NCI-H2081 (cell line): Measurements from ENCODE around the gene JUND.
A peak's percentile ranks its signal among the peaks of the same experiment; 100 is the strongest.

Experiments used
- DNase-seq, 2 experiments: peaks; one replicate each; lab custom pipeline; 2025; lab: John Stamatoyannopoulos, UW

JUND gene

DNA sequence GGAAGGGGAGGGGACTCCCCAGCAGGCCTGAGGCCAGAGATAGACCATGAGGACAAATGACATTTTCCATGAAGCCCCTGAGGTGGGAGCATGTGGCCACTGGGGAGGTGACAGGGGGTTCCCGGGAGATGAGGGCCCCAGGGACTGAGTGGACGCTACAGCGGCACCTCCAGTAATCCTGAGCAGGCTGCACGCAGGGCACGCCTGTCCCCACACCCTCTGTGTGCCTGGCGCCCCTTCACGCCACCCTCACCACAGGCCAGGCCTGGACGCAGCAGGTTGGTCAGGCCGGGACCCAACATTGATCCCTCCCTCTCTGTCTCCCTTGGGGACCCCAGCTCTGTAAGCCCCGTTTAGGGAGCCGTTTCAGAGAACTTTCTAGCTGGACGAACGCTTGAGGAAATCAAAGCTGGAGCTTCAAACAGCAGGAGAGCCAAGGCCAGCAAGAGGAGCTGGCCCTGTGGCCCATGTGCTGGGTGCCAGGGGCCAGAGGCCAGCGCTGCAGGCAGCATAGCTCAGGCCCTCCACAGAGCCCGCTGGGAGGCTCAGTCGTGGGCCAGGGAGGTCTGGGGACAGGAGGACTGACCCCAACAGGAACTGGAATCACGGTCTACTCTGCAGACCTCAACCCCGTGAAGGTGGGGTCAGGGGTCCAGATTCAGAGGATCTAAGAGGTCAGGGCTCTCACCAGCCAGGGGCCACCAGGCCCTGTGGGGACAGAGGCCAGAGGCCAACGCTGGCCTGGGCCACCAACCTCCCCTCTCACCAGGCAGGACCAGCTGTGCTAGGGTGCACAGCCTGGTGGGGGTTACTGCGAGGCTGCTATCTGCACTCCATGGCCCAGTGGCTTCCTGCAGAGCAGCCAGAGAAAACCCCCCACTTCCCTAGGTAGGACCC lies 26.9 kb upstream of the JUND start:
- DNase-seq, result no peak

DNA sequence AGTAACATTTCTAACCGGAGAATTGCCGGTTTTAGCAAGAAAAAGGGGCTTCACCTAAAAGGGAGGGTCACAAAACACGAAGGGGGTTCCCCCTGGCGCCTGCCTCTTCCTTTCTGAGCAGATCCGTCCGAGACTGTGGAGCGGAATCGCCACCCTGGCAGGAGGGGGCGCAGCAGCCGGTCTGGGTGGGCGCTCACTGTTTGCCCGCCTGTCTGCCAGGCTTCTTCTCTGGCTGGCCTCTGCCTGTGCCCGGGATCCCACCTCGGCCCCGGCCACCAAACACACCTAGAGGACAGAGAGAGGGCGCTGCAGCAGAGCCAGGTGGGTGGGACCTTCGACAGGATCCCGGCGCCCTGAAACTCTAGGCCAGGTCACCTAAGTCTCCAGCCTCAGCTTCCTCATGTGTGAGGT lies 25.9 kb upstream of the JUND start:
- DNase-seq, result no peak

DNA sequence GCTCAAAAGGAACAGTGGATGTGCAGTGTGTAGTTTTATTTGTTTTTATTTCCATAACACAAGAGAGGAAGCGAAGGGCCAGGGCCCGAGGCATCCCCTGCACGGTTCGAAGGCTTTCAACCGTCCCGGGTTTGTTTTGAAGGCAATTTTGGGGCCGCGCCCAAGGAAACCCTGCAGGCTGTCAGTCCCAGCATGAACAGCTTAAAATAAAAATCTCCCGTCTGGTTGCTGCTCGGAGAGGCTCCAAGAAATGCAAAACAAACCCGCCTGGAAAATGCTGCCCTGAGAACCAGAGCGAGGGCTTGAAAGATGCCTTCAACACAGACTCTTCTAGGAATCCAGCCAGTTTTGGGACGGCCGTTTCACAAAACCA lies 25.5 kb upstream of the JUND start:
- DNase-seq, result no peak

DNA sequence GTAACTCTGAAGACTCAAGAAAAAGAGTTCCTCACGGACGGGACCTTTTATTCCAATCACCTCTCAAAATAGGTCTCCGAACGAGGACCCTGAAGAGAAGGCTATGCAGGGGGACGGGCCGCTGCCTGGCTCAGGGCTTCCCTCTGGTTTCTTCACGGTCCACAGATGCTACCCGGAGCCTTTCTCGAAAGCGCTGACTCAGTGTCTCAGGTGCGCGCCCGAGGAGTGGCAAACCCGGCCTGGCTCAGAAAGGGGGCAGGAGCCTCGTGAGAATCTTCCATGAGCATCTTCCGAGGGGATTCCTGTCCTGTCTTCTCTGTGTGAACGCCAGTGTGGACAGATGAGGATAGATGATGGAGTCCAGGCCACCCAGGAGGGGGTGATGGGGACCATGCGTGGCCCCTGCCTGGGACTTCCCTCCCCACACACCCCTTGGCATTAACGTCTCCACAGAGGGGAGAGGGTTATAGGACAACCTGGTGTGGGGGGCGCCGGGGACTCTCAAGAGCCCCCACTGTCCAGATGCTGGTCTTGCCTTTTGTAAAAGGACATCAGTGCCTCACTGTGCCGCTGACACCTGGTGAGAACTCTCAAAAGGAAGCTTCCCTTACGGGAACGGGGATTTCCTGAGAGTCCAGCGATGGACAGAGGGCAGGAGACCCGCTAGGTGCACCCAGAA lies 24.9 kb upstream of the JUND start:
- DNase-seq, result no peak

DNA sequence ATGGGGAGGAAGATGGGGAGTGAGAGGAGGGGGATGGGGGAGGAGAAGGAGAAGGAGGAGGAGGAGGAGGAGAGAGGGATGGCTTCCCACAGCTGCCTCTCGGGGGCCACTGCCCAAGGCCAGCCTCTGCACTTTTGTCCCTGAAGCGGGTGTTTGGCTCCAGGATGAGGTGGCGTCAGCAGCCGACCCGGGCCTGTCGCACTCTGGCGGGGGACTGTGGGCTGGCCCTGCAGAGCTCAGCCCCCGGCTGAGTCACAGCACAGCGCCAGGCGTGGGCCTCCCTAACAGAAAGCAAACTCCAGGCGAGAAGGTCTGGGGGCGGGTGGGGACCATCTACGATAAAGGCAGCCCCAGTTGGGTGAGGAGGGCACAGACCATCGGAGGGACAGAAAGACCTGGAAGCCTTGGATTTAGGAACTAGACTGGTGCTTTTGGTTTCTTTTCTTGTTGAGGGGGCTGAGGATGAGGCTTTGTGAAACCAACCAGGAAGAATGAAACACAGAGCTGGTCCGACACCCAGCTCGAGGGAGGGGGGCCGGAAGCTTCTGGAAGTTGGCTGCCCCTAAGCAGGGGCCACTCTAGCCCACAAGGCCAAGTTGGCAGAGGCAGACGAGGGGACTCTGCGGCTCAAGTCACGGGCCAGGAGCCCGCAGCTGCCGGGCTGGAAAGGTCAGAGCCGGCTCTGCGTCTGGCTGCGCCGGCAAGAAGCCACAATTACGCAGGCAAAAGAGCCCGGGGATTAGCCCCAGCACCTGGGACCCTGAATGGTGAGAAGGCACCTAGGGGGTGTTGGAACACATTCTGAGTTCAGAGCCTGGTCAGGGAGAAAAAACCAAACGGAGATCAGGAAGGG lies 23.3 kb upstream of the JUND start:
- no peak for DNase-seq

DNA sequence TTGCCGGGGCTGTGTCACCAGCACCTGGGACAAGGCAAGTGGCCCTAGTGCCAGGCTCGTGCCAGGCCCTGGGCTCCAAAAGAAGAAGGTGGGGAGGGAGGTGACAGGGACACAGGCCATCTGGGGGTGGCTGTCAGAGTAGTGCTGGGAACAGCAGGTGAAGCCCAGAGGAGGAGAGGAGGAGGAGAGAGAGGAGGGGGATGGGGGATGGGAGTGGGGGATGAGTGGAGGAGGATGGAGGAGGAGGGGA lies 22.7 kb upstream of the JUND start:
- no peak for DNase-seq

DNA sequence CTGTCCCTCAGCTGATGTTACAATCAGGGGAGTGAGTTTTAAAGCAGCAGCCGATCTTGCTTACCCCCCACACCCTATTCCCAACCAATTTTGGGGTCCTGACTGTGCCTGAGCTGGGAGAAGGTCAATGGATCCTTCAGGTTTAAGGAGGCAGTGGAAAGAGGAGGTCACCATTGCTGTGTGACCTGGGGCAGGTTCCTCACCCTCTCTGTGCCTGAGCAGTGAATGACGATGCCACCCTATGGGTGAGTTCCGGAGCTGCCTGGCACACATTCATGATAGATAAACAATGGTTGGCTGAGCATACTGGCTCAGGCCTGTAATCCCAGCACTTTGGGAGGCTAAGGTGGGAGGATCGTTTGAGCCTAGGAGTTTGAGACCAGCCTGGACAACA lies 20.3 kb upstream of the JUND start:
- DNase-seq, result no peak

DNA sequence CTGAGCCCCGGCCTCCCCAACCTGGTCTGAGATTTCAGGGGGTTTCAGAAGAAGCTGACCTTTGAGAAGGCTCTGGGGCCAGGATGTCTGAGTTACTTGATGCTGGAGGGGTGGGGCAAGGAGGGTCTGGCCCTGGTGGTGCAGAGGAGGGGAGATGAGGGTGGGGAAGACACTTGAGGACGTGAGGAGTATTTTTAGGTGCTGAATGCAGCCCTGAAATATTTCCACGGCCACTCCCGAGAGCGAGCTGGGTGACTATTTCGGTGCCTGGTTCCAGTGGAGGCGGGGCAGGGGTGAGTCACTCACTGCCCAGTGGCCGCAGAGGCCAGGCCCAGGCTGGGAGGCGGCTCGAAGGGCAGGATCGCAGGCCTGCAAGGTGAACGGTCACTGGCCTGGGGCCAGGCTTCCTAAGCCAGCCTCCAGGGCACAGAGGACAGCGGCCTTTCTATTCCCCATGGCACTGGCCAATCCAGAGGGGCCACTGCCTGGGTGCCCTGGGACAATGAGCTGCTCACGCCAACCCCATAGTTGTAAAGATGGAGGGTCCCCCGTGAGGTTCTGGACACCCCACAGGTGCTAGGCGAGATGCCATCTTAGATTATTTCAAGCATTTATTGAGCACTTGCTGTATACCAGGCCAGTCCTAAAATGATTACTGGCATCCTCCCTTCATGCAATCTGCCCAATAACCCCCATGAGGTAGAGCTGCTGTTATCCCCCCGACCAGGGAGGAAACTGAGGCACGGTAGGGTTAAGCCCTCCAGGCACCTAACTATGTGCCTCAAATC lies 19.7 kb upstream of the JUND start:
- no peak for DNase-seq

DNA sequence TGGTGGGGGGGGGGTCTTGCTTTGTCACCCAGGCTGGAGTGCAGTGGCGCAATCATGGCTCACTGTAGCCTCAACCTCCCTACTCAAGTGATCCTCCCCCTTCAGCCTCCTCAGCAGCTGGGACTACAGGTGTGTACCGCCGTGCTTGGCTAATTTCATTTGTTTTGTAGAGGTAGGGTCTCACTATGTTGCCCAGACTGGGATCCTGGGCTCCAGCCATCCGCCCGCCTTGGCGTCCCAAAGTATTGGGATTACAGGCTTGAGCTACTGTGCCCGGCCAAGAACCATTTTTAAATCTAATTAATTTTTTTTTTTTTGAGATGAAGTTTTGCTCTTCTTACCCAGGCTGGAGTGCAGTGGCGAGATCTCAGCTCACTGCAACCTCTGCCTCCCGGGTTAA lies 18.2 kb upstream of the JUND start:
- DNase-seq, result no peak

DNA sequence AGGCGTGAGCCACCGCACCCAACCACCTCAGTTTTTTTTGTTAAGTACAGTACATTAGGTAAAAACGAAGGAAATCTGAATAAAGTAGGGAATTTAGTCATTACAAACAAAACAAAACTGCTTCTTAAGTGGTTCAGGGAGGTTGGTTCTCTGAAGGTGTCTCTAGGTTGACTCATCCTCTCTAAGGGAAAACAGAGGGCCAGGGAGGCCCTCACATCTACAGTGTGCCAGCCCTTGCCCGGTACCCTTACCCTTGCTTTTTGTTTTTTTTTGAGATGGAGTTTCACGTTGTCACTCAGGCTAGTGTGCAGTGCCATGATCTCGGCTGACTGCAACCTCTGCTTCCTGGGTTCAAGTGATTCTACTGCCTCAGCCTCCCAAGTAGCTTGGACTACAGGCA lies 17.2 kb upstream of the JUND start:
- no peak for DNase-seq

DNA sequence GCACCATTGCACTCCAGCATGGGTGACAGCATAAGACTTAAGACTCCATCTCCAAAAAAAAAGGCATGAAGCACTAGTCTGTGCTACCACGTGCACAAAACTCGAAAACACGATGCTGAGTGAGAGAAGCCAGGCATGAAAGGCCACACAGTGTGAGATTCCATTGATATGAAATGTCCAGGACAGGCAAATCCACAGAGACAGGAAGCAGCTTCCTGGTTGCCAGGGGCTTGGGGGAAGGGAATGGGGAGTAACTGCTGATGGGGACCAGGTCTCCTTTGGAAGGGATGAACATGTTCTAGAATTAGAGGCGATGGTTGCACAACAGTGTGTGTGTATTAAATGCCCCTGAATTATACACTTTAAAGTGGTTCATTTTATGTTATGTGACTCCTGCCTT lies 15.9 kb upstream of the JUND start:
- DNase-seq, result no peak

DNA sequence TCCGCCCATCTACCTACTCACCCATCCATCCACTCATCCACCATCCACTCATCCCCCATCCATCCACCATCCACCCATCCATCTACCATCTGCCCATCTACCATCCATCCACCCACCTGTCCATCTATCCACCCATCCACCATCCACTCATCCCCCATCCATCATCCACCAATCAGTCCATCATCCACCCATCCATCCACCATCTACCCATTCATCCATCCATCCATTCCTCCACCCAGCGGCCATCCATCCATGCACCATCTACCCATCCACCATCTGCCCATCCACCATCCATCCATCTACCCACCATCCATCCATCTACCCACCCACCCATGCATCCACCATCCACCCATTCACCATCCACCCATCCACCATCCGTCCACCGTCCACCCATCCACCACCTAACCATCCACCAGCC lies 13.6 kb upstream of the JUND start:
- no peak for DNase-seq

DNA sequence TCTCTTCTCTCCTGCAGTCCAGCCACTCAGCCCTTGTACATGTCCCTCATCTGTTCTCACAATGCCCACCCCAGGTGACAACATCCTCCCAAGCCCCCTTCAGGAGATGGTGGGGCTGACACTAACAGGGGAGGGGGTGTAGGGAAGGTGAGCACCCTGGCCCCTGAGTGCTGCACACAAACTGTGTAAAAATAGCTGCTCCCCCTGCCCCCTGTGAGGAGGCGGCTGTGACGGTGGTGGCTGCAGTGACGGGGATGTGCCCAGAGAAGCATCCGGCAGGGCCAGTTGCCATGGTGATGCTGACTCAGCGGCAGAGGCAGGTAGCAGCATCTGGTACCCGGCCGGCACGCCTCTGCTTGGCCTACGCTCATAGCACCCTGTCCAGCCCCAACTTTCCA lies 13.0 kb upstream of the JUND start:
- DNase-seq, result no peak

DNA sequence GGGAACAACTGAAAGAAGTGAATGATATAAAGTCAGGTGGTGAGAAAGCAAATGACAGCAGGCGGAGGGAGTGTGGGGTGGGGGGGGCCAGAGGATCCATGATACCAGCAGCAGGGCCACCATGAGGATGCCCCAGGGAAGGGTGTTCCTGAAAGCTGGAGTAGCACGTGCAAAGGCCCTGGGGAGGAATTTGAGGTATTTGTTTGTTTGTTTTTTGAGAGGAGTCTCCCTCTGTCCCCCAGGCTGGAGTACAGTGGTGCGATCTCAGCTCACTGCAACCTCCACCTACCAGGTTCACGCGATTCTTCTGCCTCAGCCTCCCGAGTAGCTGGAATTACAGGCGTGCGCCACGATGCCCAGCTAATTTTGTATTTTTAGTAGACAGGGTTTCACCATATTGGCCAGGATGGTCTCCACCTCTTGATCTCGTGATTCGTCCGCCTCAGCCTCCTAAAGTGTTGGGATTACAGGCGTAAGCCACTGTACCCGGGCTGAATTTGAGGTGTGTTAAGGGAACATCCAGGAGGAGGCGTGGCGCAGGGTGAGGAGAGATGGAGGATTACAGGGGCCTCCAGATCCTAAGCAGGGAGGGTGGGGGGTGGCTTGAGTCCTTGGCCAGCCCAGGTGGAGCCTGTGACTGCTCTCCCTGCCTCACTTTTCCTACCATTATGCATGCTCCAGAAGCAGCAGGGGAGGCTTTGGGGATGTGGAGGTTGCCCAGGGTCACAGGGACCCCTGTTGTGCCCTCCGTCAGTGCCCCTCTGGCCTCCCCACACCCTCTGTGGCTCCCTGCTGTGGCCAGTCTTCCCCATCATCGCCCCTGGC lies 12.4 kb upstream of the JUND start:
- DNase-seq, result no peak

DNA sequence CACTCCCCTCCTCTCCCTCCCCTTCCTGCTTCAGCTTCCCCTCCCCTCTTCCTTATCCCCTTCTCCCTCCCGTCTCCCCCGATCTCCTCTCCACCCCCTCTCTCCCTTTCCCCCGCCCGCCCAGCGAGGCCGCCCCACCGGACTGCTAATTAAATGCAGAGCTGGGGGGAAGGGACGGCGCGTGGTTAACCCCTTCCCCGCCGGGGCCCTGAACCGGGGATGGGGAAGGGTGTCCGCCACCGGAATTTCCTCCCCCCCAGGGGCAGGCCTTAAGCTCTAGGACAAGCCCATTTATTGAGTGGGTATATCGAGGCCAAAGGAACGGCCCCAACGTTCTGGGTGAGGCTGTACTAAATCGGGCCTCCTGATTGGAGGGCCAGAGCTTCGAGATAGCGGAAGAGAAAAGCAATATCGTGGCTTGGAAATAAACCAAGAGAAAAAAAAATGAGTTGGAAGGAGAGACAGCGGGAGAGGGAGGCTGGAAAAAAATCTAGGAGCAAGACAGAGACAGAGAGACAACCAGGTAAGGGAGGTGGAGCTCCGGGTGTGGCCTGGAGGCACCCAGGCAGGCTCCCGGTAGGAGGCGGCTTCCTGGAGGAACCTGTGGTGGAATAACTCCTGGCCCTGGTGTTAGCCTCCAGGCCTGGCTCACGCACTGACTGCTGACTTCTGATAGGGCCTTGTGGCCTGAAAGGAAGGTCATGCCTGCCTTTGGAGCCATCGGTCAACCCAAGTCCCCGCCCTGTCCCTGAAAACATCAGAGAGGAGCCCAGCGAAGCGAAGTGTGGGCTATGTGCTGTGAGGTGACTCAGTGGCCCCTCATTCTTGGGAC lies 11.6 kb upstream of the JUND start:
- DNase-seq, result peak; percentile 47 to 53

DNA sequence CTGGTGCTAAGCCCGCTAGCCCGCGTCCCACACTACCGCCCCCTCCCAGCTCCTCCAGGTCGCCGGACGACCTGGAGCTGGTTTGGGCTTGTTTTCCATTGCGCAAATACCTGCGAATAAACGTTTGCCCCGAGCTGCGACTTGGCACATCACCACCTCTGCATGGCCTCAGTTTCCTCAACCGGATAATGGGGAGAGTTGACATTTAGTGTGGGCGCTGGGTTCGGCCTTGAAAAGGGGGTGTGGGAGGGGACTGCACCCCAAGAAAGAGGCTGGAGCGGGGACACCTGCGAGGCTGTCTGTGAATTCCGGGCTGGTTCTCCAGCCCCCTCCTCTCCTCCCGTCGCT lies 11.0 kb upstream of the JUND start:
- DNase-seq, result no peak

DNA sequence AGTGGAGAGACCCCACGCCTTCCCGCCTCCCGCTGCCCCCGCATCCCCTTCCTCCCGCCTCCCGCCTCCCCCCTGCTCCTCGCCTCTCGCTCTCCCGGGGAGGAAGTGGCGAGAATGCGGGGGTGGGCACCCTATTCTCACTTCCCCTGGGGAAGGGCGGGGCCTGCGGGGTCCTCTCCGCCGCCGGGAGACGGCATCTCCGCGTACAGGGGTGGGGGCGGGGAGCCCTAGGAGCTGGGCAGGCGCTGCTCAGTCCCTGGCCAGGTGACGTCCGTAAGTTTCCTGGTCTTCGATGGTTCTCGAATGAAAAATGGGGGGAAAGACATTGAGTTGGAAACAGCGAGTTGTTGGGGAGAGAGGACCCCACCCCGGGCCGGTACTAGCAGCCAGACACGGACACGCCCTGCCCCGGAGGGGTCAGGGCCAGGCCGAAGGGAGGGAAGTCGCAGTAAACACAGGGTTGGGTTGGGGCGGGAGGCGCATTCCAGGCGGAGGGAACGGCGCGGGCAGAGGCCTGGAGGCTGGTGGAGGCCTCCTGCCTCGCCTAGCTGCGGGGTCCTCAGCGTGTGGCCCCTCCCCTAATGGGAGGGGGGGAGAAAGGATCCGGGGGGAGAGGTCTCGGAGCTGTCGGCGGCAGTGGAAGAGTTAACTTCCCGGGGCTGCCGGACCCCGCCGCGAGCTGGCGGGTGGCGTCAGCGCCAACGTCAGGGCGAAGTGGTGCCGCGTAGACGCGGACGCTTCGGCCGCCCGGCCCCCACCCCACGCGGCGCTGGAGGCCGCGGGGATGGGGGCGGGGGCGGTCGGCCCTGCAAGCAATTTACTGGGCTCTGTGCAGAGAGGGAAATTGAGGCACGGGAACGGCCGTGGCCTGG lies 10.4 kb upstream of the JUND start:
- DNase-seq, result peak; percentile 44 to 52

DNA sequence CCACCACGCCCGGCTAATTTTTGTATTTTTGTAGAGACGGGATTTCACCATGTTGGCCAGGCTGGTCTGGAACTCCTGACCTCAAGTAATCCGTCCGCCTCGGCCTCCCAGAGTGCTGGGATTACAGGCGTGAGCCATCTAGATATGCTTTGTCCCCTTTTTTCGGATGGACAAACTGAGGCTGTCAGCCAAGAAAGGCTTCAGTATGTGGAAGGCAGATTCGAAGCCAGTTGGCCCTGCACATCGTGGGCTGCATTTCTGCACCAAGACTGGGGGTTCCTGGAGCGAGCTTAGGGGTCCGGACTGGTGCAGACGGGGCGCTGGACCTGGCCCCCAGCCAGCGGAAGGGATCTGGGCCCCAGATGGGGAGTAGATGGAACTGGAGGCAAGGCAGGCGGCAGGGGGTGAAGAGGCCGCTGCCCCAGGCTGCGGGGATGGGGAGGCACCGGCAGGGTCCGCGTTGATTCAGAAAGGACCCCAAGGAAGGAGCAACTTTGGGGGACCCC lies 9.7 kb upstream of the JUND start:
- no peak for DNase-seq

DNA sequence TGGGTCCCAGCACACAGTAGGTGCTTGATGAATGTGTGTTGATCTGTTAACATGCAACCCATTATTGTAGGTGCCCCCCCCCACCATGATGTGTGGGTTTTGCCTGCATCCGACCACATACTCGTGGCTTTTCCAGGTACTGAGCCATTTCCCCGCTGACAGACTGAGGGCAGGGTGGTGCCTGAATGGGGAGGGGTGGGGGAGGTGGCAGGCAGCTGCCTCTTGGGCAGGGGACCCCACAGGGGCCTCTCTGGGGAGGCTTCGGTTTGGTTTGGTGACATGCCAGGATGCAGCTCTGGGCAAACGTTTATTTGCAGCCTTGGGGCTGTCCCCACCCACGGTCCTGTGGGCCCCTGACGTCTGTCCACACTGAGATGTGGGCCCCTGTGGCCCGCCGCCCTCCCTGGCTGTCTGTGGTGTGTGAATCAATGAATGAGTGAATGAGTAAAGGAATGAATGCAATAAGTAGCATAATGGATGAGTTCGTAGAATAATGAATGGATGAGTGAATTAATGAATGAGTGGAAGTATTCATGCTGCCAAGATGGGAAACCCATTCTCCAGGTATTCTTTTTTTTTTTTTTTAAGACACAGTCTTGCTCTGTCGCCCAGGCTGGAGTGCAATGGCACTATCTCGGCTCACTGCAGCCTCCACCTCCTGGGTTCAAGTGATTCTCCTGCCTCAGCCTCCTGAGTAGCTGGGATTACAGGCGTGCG lies 9.0 kb upstream of the JUND start:
- DNase-seq, result no peak
